H1 (cell line): Measurements from ENCODE around the gene FBXO17. TPM values are rescaled to one million over a fixed set of nuclear protein-coding genes. Genes with fewer than 3 reads are reported as not detected.

ENCODE experiments used
- CTCF ChIA-PET: fragments of 300-600 bp; sonication (Branson Sonifier 250); formaldehyde crosslinking; loops from one replicate; lab custom pipeline; 2021; ENCODE audit not compliant: partially characterized antibody; lab: Charles Lee
- POLR2A ChIA-PET: fragments of 300-600 bp; sonication (Branson Sonifier 250); formaldehyde crosslinking; loops from one replicate; lab custom pipeline; 2021; ENCODE audit warnings: inconsistent platforms; ENCODE audit not compliant: partially characterized antibody; lab: Charles Lee
- DNase-seq, 2 experiments: peaks; one replicate each; pipeline versions ENCODE4 v3.0.0 to v3.0.0-alpha.2; 2010 to 2022; ENCODE audit warnings: low spot score in 2 of 2, low read depth in 1 of 2, mixed read lengths in 1 of 2
- FAIRE-seq: peaks from 2 replicates; lab custom pipeline; 2011; peaks lifted over from hg19 to GRCh38; lab: Jason Lieb, UNC
- H2AFZ ChIP-seq: 2 replicates; pipeline ENCODE4 v1.8.1; 2012; ENCODE audit warnings: low read length, inconsistent platforms
- H2AK5ac ChIP-seq: 2 replicates; pipeline ENCODE4 v1.6.1; 2013; ENCODE audit warnings: low read depth, low read length
- H2BK120ac ChIP-seq: replicated peaks from 2 replicates; pipeline ENCODE3; 2013; ENCODE audit warnings: low read depth, low read length, inconsistent platforms
- H2BK12ac ChIP-seq: 2 replicates; pipeline ENCODE4 v1.6.1; 2013; ENCODE audit warnings: low read depth, low read length
- H2BK15ac ChIP-seq: 2 replicates; pipeline ENCODE4 v1.6.1; 2013; ENCODE audit warnings: low read length
- H2BK20ac ChIP-seq: 2 replicates; pipeline ENCODE4 v1.6.1; 2013; ENCODE audit warnings: low read length
- H2BK5ac ChIP-seq: 2 replicates; pipeline ENCODE4 v1.6.1; 2013; ENCODE audit warnings: low read depth, low read length
- H3K14ac ChIP-seq: 2 replicates; pipeline ENCODE4 v1.6.1; 2013; ENCODE audit warnings: inconsistent platforms; ENCODE audit not compliant: insufficient read length
- H3K18ac ChIP-seq: 2 replicates; pipeline ENCODE4 v1.6.1; 2013; ENCODE audit warnings: low read length; ENCODE audit errors: extremely low read depth
- H3K23ac ChIP-seq: 2 replicates; pipeline ENCODE4 v1.6.1; 2013; ENCODE audit warnings: inconsistent platforms; ENCODE audit not compliant: insufficient read length
- H3K23me2 ChIP-seq: 2 replicates; pipeline ENCODE4 v1.6.1; 2013; ENCODE audit warnings: low read depth, low read length
- H3K27ac ChIP-seq: 2 replicates; pipeline ENCODE4 v1.6.1; 2011; ENCODE audit warnings: low read depth, low read length, inconsistent platforms
- H3K27me3 ChIP-seq, 4 experiments: replicated peaks in 1 of 4; 1 replicate in 1 of 4; 2 replicates in 3 of 4; pipeline versions ENCODE4 v1.6.1 to v1.8.1; 2011 to 2013; ENCODE audit warnings: low read length in 3 of 4, mild to moderate bottlenecking in 3 of 4, inconsistent platforms in 2 of 4, mixed read lengths in 2 of 4, moderate library complexity in 1 of 4; ENCODE audit not compliant: control insufficient read depth in 3 of 4, insufficient read depth in 3 of 4; ENCODE audit errors: extremely low read depth in 1 of 4
- H3K36me3 ChIP-seq, 4 experiments: 2 replicates each; pipeline versions ENCODE4 v1.6.1 to v1.8.1; 2011 to 2013; ENCODE audit warnings: mild to moderate bottlenecking in 4 of 4, low read length in 3 of 4, moderate library complexity in 2 of 4, control low read depth in 1 of 4, inconsistent platforms in 1 of 4; ENCODE audit not compliant: insufficient read depth in 4 of 4, control insufficient read depth in 2 of 4
- H3K4ac ChIP-seq: replicated peaks from 2 replicates; pipeline ENCODE3; 2013; ENCODE audit warnings: low read length, low read depth, mixed read lengths, inconsistent platforms; ENCODE audit not compliant: insufficient read length
- H3K4me1 ChIP-seq, 4 experiments: replicated peaks in 1 of 4; 1 replicate in 1 of 4; 2 replicates in 3 of 4; pipeline versions ENCODE4 v1.6.1 to v1.8.1; 2011 to 2013; ENCODE audit warnings: low read length in 3 of 4, inconsistent platforms in 2 of 4, mixed read lengths in 1 of 4; ENCODE audit not compliant: insufficient read depth in 4 of 4, control insufficient read depth in 3 of 4
- H3K4me2 ChIP-seq, 2 experiments: 2 replicates each; pipeline versions ENCODE4 v1.6.1 to v1.8.1; 2011 to 2013; ENCODE audit warnings: low read depth in 2 of 2, low read length in 2 of 2, control low read depth in 1 of 2, inconsistent platforms in 1 of 2, mild to moderate bottlenecking in 1 of 2; ENCODE audit not compliant: insufficient read depth in 1 of 2
- H3K4me3 ChIP-seq, 4 experiments: fragments of 200-600, 300-600 bp in 1 of 4; sonication (generic), shearing (Covaris generic), sonication (Bioruptor Twin) in 1 of 4; 2 replicates each; pipeline versions ENCODE4 v1.5.1 to v1.8.1; 2011 to 2016; ENCODE audit warnings: low read length in 4 of 4, low read depth in 3 of 4, control low read depth in 2 of 4, inconsistent platforms in 2 of 4, mild to moderate bottlenecking in 2 of 4, mixed read lengths in 1 of 4, moderate library complexity in 1 of 4; ENCODE audit not compliant: insufficient read depth in 2 of 4; ENCODE audit errors: extremely low read depth in 1 of 4
- H3K56ac ChIP-seq: replicated peaks from 2 replicates; pipeline ENCODE3; 2013; ENCODE audit warnings: low read depth, mild to moderate bottlenecking, mixed read lengths, low read length, inconsistent platforms; ENCODE audit not compliant: insufficient read length
- H3K79me1 ChIP-seq: 2 replicates; pipeline ENCODE4 v1.6.1; 2013; ENCODE audit warnings: low read depth, low read length, control low read depth
- H3K79me2 ChIP-seq, 2 experiments: 2 replicates each; pipeline versions ENCODE4 v1.6.1 to v1.8.1; 2012 to 2013; ENCODE audit warnings: low read length in 2 of 2, mild to moderate bottlenecking in 2 of 2, inconsistent platforms in 1 of 2; ENCODE audit not compliant: insufficient read depth in 2 of 2, control insufficient read depth in 1 of 2
- H3K9ac ChIP-seq, 4 experiments: replicated peaks in 1 of 4; 1 replicate in 1 of 4; 2 replicates in 3 of 4; pipeline versions ENCODE4 v1.6.1 to v1.8.1; 2011 to 2013; ENCODE audit warnings: low read depth in 3 of 4, low read length in 3 of 4, control low read depth in 2 of 4, mild to moderate bottlenecking in 2 of 4, moderate library complexity in 2 of 4, inconsistent platforms in 1 of 4; ENCODE audit errors: extremely low read depth in 1 of 4
- H3K9me3 ChIP-seq, 2 experiments: 2 replicates each; pipeline versions ENCODE4 v1.6.1 to v1.8.1; 2012 to 2013; ENCODE audit warnings: mild to moderate bottlenecking in 2 of 2, moderate library complexity in 2 of 2, control low read depth in 1 of 2, inconsistent platforms in 1 of 2, low read depth in 1 of 2, low read length in 1 of 2, mixed read lengths in 1 of 2; ENCODE audit not compliant: insufficient read depth in 2 of 2
- H4K20me1 ChIP-seq, 2 experiments: replicated peaks in 1 of 2; 2 replicates each; pipeline versions ENCODE3 to v1.8.1; 2011 to 2013; ENCODE audit warnings: inconsistent platforms in 2 of 2, low read length in 2 of 2, mild to moderate bottlenecking in 1 of 2; ENCODE audit not compliant: insufficient read depth in 2 of 2, control insufficient read depth in 1 of 2
- H4K5ac ChIP-seq: 2 replicates; pipeline ENCODE4 v1.6.1; 2013; ENCODE audit warnings: low read length, low read depth, mixed read lengths, inconsistent platforms; ENCODE audit not compliant: insufficient read length
- H4K8ac ChIP-seq: 2 replicates; pipeline ENCODE4 v1.8.0; 2013; ENCODE audit warnings: mild to moderate bottlenecking, moderate library complexity, low read length, inconsistent platforms; ENCODE audit not compliant: insufficient read depth; ENCODE audit errors: extremely low read depth
- H4K91ac ChIP-seq: replicated peaks from 2 replicates; pipeline ENCODE3; 2013; ENCODE audit warnings: low read length, mixed read lengths, inconsistent platforms; ENCODE audit not compliant: insufficient read length
- BACH1 ChIP-seq: IDR thresholded peaks from 2 replicates; pipeline ENCODE4 v1.6.1; 2012; ENCODE audit warnings: low read length, improper control_type of control experiment
- MAFK ChIP-seq: IDR thresholded peaks from 2 replicates; pipeline ENCODE4 v1.6.1; 2012; ENCODE audit warnings: low read depth, mild to moderate bottlenecking, improper control_type of control experiment, low read length
- PHF8 ChIP-seq: fragments of 200-600 bp; sonication (generic); conservative IDR thresholded peaks from 2 replicates; pipeline ENCODE4 v1.7.1; 2012; ENCODE audit warnings: low read depth, mild to moderate bottlenecking, inconsistent platforms, low read length, moderate library complexity
- RAD21 ChIP-seq, 2 experiments: IDR thresholded peaks in 1 of 2; conservative IDR thresholded peaks in 1 of 2; 2 replicates each; pipeline ENCODE4 v1.6.1; 2011; ENCODE audit warnings: low read depth in 2 of 2, low read length in 2 of 2, improper control_type of control experiment in 1 of 2, inconsistent platforms in 1 of 2, mild to moderate bottlenecking in 1 of 2, moderate library complexity in 1 of 2
- RNF2 ChIP-seq: fragments of 200-900, 300-1000 bp; sonication (generic); IDR thresholded peaks from 2 replicates; pipeline ENCODE4 v1.7.1; 2016; ENCODE audit warnings: borderline replicate concordance, low read depth, mild to moderate bottlenecking, antibody characterized with exemption, low read length; ENCODE audit not compliant: poor library complexity, severe bottlenecking; ENCODE audit errors: missing control alignments
- SUZ12 ChIP-seq: fragments of 200-600 bp; sonication (generic); IDR thresholded peaks from 2 replicates; pipeline ENCODE4 v1.6.1; 2012; ENCODE audit warnings: mild to moderate bottlenecking, inconsistent platforms, low read length, moderate library complexity, mixed read lengths
- WGBS, 2 experiments: shearing (Covaris generic) in 1 of 2; methylation state at CpG; one replicate each; pipeline versions ENCODE4 v1.1.6 to v1.1.7; 2013 to 2015; ENCODE audit warnings: low lambda C conversion rate in 2 of 2, mixed read lengths in 2 of 2, inconsistent platforms in 1 of 2, low coverage in 1 of 2, missing lambda C conversion rate in 1 of 2; ENCODE audit not compliant: insufficient replicate concordance in 2 of 2, insufficient coverage in 1 of 2, insufficient read length in 1 of 2; ENCODE audit errors: extremely low coverage in 1 of 2, missing lambda C conversion rate in 1 of 2; 5-methylcytosine and 5-hydroxymethylcytosine counted together
- polyA plus RNA-seq, 7 experiments: library from polyadenylated mRNA; depleted of rRNA in 3 of 7; stranded (reverse) in 5 of 7; unstranded in 2 of 7; fragments of >200 nt in 5 of 7; fragments of 200-250 nt in 2 of 7; gene quantifications; 1 replicate in 5 of 7; 2 replicates in 1 of 7; 4 replicates in 1 of 7; pipeline versions ENCODE4 v1.2.1 to v1.2.3, GENCODE V29; 2011 to 2013; ENCODE audit warnings: missing spikeins in 2 of 7, mixed read lengths in 2 of 7
- total RNA-seq: library from RNA; stranded (reverse); fragmentation: NEBNext Ultra II Directional; extraction: Animal tissue kit (Norgen Biotek cat#: 25700); gene quantifications from 2 replicates; pipeline ENCODE4 v1.2.1, GENCODE V29; 2021

Gene FBXO17
- total and polyA plus RNA-seq, 2 of the 8 experiments (the other 6 are each of a cell fraction or from before 2014, with no cell fraction given), result 11.7 to 15.3 TPM

DNA sequence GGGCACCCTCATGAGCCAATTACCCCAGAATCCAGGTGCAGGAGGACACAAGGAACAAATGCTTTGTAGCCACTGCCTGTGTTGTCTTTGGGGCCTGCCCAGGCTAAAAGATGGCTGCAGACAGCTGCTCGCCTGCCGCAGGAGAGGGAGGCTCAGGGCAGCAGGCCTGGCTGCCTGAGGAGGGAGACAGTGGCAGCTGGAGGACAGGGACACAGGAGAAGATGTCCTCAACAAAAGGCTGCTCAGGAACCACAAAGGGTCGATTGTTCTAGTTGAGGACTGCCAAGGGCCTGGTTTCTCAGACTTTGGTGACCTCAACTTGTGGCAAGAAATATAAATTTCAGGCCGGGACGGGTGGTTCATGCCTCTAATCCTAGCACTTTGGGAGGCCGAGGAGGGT is 83.8 kb downstream of the FBXO17 start:
- FAIRE-seq, result no peak
- Histone ChIP-seq H3K36me3 (no peaks in the 10 kb centered on the region), H3K27ac (no peak overlapping the region), H4K20me1 (peaks cover 0 to 2% of the 10 kb centered on the region in 2 experiments), H3K23ac (no peak overlapping the region), H3K79me2 (no peaks in the 10 kb centered on the region), H3K4me2 (no peak overlapping the region), H3K4me1 (no peaks in the 10 kb centered on the region), H2BK5ac (no peak overlapping the region), H3K4me3 (no peak overlapping the region), H3K27me3 (no peaks in the 10 kb centered on the region), H3K9me3 (no peaks in the 10 kb centered on the region), H3K4ac (no peak overlapping the region), H2BK12ac (no peak overlapping the region), H2AK5ac (no peak overlapping the region), H4K5ac (no peak overlapping the region), H4K91ac (no peak overlapping the region), H4K8ac (no peak overlapping the region), H3K56ac (no peak overlapping the region), H2BK20ac (no peak overlapping the region), H3K14ac (no peak overlapping the region), H3K79me1 (no peaks in the 10 kb centered on the region), H3K23me2 (no peaks in the 10 kb centered on the region), H3K9ac (no peak overlapping the region; a peak in 1 of 7 replicates), H2BK15ac (0 out of 2 replicates have a peak overlapping the region, but pooled peaks have one; percentile 61), H2BK120ac (no peak overlapping the region), H3K18ac (no peak overlapping the region; the same call in 1 of the 2 replicates), H2AFZ (no peak overlapping the region)
- ChIA-PET POLR2A (interaction anchor here (0.7 kb wide), 1 partner anchor 14 kb away, joined by 3 read pairs; the partner anchor contains the start of gene RINL), CTCF (no interaction called here)
- no peak for DNase-seq
- 86% methylated on average over 6 of the region's 6 CpGs; no CpG with 5 or more reads in 1 of the 2 experiments for WGBS, 2 experiments
- TF ChIP-seq MAFK (no peak), SUZ12 (no peak), PHF8 (no peak), BACH1 (no peak), RNF2 (no peak), RAD21 (IDR thresholded peaks at IDR 0.05 in 1 of 2, conservative IDR thresholded peaks at IDR 0.05 in 1 of 2; ENCODE audit: low read depth in 2 of 2, low read length in 2 of 2) (no peak)
